Gastrocnemius medialis (tissue), 4 donors: Measurements from ENCODE around the gene ROBO1. TPM values are rescaled to one million over a fixed set of nuclear protein-coding genes. Genes with fewer than 3 reads are reported as not detected.

Source experiments
- ATAC-seq, 2 donors: fragments of 150-250 bp; one replicate each; pipeline ENCODE4 v1.9.1; 2016
- DNase-seq, 2 donors: peaks; one replicate each; pipeline ENCODE4 v3.0.0-alpha.2; 2019
- H3K27ac ChIP-seq, 4 donors: fragments of 200-600 bp; sonication (generic); 1 replicate in 1 of 4; 2 replicates in 3 of 4; pipeline ENCODE4 v1.5.1; 2016 to 2018; ENCODE audit warnings: mild to moderate bottlenecking in 2 of 4, moderate library complexity in 1 of 4
- H3K27me3 ChIP-seq, 3 donors: fragments of 200-600 bp; sonication (generic) in 2 of 3; 1 replicate in 1 of 3; 2 replicates in 2 of 3; pipeline versions ENCODE4 v1.5.1 to v1.6.0; 2016 to 2019; ENCODE audit warnings: mild to moderate bottlenecking in 1 of 3, moderate library complexity in 1 of 3
- H3K36me3 ChIP-seq, 2 donors: fragments of 200-600 bp; sonication (generic) in 1 of 2; one replicate each; pipeline ENCODE4 v1.5.1; 2017 to 2018
- H3K4me1 ChIP-seq, 2 donors: fragments of 200-600 bp; sonication (generic) in 1 of 2; one replicate each; pipeline ENCODE4 v1.5.1; 2016 to 2017; ENCODE audit warnings: mild to moderate bottlenecking in 2 of 2
- H3K4me3 ChIP-seq, 4 donors: fragments of 200-600 bp; sonication (generic) in 3 of 4; 1 replicate in 1 of 4; 2 replicates in 3 of 4; pipeline ENCODE4 v1.5.1; 2016 to 2019; ENCODE audit warnings: mild to moderate bottlenecking in 2 of 4
- H3K9me3 ChIP-seq, 3 donors: fragments of 200-600 bp; sonication (generic) in 2 of 3; 1 replicate in 1 of 3; 2 replicates in 2 of 3; pipeline ENCODE4 v1.5.1; 2016 to 2019
- CTCF ChIP-seq, 5 experiments: fragments of 450-650 bp in 3 of 5; fragments of 200-600 bp in 2 of 5; sonication (generic) in 2 of 5; IDR thresholded peaks in 4 of 5; conservative IDR thresholded peaks in 1 of 5; 1 replicate in 4 of 5; 2 replicates in 1 of 5; pipeline ENCODE4 v1.5.1; 2016 to 2019; ENCODE audit warnings: antibody characterized with exemption in 5 of 5, mild to moderate bottlenecking in 3 of 5, moderate library complexity in 3 of 5
- POLR2A ChIP-seq, 2 donors: fragments of 450-650 bp; IDR thresholded peaks; one replicate each; pipeline ENCODE4 v1.6.1; 2017; ENCODE audit warnings: antibody characterized with exemption in 2 of 2, mild to moderate bottlenecking in 2 of 2, moderate library complexity in 2 of 2
- in situ Hi-C, 4 donors: fragments of 200-750 bp; cut with MboI; loops; one replicate each; pipeline versions ENCODE4 v1.15.0 to v1.8.0; 2017; ENCODE audit warnings: low sequenced_read_pairs in 4 of 4
- intact Hi-C: fragments of 100-400 bp; cut with DNase I; formaldehyde crosslinking; loops from one replicate; pipeline ENCODE4 v1.15.1; 2023; ENCODE audit warnings: low total_unique reads
- total RNA-seq, 4 donors: library from RNA; depleted of rRNA; stranded (reverse); fragments of >200 nt; gene quantifications; one replicate each; pipeline versions ENCODE4 v1.1.0 to v1.2.3, GENCODE V29; 2016

ROBO1 gene
- total RNA-seq, 4 donors from 2014 or later, result 4.2 to 16.0 (median 9.5) TPM

- H3K4me1 ChIP-seq, result no peaks in the 10 kb centered on the region
- TF ChIP-seq CTCF (IDR thresholded peaks at IDR 0.05 in 4 of 5, conservative IDR thresholded peaks at IDR 0.05 in 1 of 5) (no peak), POLR2A (IDR thresholded peaks at IDR 0.05) (no peak)
- intact Hi-C loops, result no loop called here
- no peaks in the 10 kb centered on the region for H3K36me3 ChIP-seq
- H3K27me3 ChIP-seq, result no peaks in the 10 kb centered on the region
- DNase-seq (no peak), ATAC-seq (no peak)
- in situ Hi-C loops, result no loop called here
- H3K4me3 ChIP-seq, result no peak overlapping the region
- no peaks in the 10 kb centered on the region for H3K9me3 ChIP-seq
- H3K27ac ChIP-seq, result no peak overlapping the region
Observed at GRCh38 chr3:78614486-78614885, 1153.3 kb downstream of the ROBO1 start.

GRCh38 chr3:78613421-78613879 lies 1154.3 kb downstream of the ROBO1 start:
- Histone ChIP-seq H3K27ac (no peak overlapping the region), H3K27me3 (no peaks in the 10 kb centered on the region), H3K36me3 (no peaks in the 10 kb centered on the region), H3K4me1 (no peaks in the 10 kb centered on the region), H3K4me3 (no peak overlapping the region), H3K9me3 (no peaks in the 10 kb centered on the region)
- TF ChIP-seq POLR2A (IDR thresholded peaks at IDR 0.05) (no peak), CTCF (IDR thresholded peaks at IDR 0.05 in 4 of 5, conservative IDR thresholded peaks at IDR 0.05 in 1 of 5) (no peak)
- in situ Hi-C loops (no loop called here), intact Hi-C loops (no loop called here)
- ATAC-seq, result no peak
- no peak for DNase-seq

- TF ChIP-seq POLR2A (IDR thresholded peaks at IDR 0.05) (no peak), CTCF (IDR thresholded peaks at IDR 0.05 in 4 of 5, conservative IDR thresholded peaks at IDR 0.05 in 1 of 5) (no peak)
- H3K4me3 ChIP-seq, result no peak overlapping the region
- H3K36me3 ChIP-seq, result no peaks in the 10 kb centered on the region
- intact Hi-C loops, result no loop called here
- no peaks in the 10 kb centered on the region for H3K9me3 ChIP-seq
- no peak overlapping the region for H3K27ac ChIP-seq
- no peak for ATAC-seq
- DNase-seq, result no peak
- no peaks in the 10 kb centered on the region for H3K27me3 ChIP-seq
- in situ Hi-C loops, result no loop called here
- H3K4me1 ChIP-seq, result no peaks in the 10 kb centered on the region
Observed at GRCh38 chr3:78611278-78611677, 1156.5 kb downstream of the ROBO1 start.

GRCh38 chr3:78610462-78611125 lies 1157.2 kb downstream of the ROBO1 start:
- no peak for DNase-seq
- Histone ChIP-seq H3K4me1 (no peaks in the 10 kb centered on the region), H3K9me3 (no peaks in the 10 kb centered on the region), H3K36me3 (no peaks in the 10 kb centered on the region), H3K27ac (no peak overlapping the region), H3K4me3 (no peak overlapping the region), H3K27me3 (no peaks in the 10 kb centered on the region)
- in situ Hi-C loops (no loop called here), intact Hi-C loops (no loop called here)
- ATAC-seq, result no peak
- no peak for TF ChIP-seq POLR2A (IDR thresholded peaks at IDR 0.05)
- TF ChIP-seq CTCF (IDR thresholded peaks at IDR 0.05 in 4 of 5, conservative IDR thresholded peaks at IDR 0.05 in 1 of 5), result no peak

GRCh38 chr3:78606756-78607155 lies 1161.0 kb downstream of the ROBO1 start:
- intact Hi-C loops (no loop called here), in situ Hi-C loops (no loop called here)
- Histone ChIP-seq H3K4me1 (no peaks in the 10 kb centered on the region), H3K9me3 (no peaks in the 10 kb centered on the region), H3K27me3 (no peaks in the 10 kb centered on the region), H3K27ac (no peak overlapping the region), H3K4me3 (no peak overlapping the region), H3K36me3 (no peaks in the 10 kb centered on the region)
- TF ChIP-seq POLR2A (IDR thresholded peaks at IDR 0.05) (no peak), CTCF (IDR thresholded peaks at IDR 0.05 in 4 of 5, conservative IDR thresholded peaks at IDR 0.05 in 1 of 5) (no peak)
- DNase-seq (no peak), ATAC-seq (no peak)
